Measurements from ENCODE around the gene SHD. TPM values are rescaled to one million over a fixed set of nuclear protein-coding genes. Genes with fewer than 3 reads are reported as not detected.

SHD gene
- total and polyA plus RNA-seq, 3 donors from 2014 or later: 0.16 to 1.8 (median 0.79) TPM

GRCh38 chr19:4324228-4324627 lies 45.2 kb downstream of the SHD start:
- Histone ChIP-seq H3K4me1 (peaks cover 4% of the 10 kb centered on the region), H3K27me3 (no peaks in the 10 kb centered on the region), H3K36me3 (ENCODE audit: low read depth, missing control alignments) (no peaks in the 10 kb centered on the region), H3K27ac (no peak overlapping the region), H3K9me3 (no peaks in the 10 kb centered on the region), H3K4me3 (no peak overlapping the region)
- intact Hi-C loops (cut with DNase I; ENCODE audit: low total_unique reads): no loop called here
- TF ChIP-seq CTCF (IDR thresholded peaks at IDR 0.05): no peak
- no peak for TF ChIP-seq POLR2A (IDR thresholded peaks at IDR 0.05)
- no peak for DNase-seq
- WGBS, 2 donors: 90 to 92% methylated on average over 10 to 12 of the region's 12 CpGs

GRCh38 chr19:4326215-4326836 lies 47.3 kb downstream of the SHD start:
- no peak overlapping the region for H3K27ac ChIP-seq

GRCh38 chr19:4326837-4327251 lies 47.8 kb downstream of the SHD start:
- peaks cover 4% of the 10 kb centered on the region for H3K4me1 ChIP-seq
- H3K36me3 ChIP-seq (ENCODE audit: low read depth, missing control alignments): no peaks in the 10 kb centered on the region
- WGBS, 2 donors: 9 to 27% methylated on average over 26 to 33 of the region's 33 CpGs
- TF ChIP-seq CTCF (IDR thresholded peaks at IDR 0.05) (no peak), POLR2A (IDR thresholded peaks at IDR 0.05) (no peak)
- no peak for DNase-seq
- no peak overlapping the region for H3K4me3 ChIP-seq
- no peak overlapping the region for H3K27ac ChIP-seq
- intact Hi-C loops (cut with DNase I; ENCODE audit: low total_unique reads): no loop called here
- no peaks in the 10 kb centered on the region for H3K9me3 ChIP-seq
- H3K27me3 ChIP-seq: no peaks in the 10 kb centered on the region

More at GRCh38 chr19:4326215-4326836, 47.3 kb downstream of the SHD start:
- intact Hi-C loops (cut with DNase I; ENCODE audit: low total_unique reads): no loop called here
- 46 to 53% methylated on average over 13 of the region's 13 CpGs for WGBS, 2 donors
- Histone ChIP-seq H3K4me1 (peaks cover 4% of the 10 kb centered on the region), H3K36me3 (ENCODE audit: low read depth, missing control alignments) (no peaks in the 10 kb centered on the region), H3K4me3 (no peak overlapping the region), H3K27me3 (no peaks in the 10 kb centered on the region), H3K9me3 (no peaks in the 10 kb centered on the region)
- DNase-seq: no peak
- TF ChIP-seq POLR2A (IDR thresholded peaks at IDR 0.05) (no peak), CTCF (IDR thresholded peaks at IDR 0.05) (no peak)

- H3K36me3 ChIP-seq (ENCODE audit: low read depth, missing control alignments): no peaks in the 10 kb centered on the region
- WGBS, 2 donors: 9 to 13% methylated on average over 9 to 26 of the region's 30 CpGs
- intact Hi-C loops (cut with DNase I; ENCODE audit: low total_unique reads): no loop called here
- H3K27ac ChIP-seq: no peak overlapping the region
- no peaks in the 10 kb centered on the region for H3K9me3 ChIP-seq
- peaks cover 4% of the 10 kb centered on the region for H3K4me1 ChIP-seq
- TF ChIP-seq POLR2A (IDR thresholded peaks at IDR 0.05) (no peak), CTCF (IDR thresholded peaks at IDR 0.05) (no peak)
- H3K27me3 ChIP-seq: no peaks in the 10 kb centered on the region
- DNase-seq: peak; percentile 62
- peak overlapping the region; percentile 46 to 55 for H3K4me3 ChIP-seq
Observed at GRCh38 chr19:4327252-4327876, 48.3 kb downstream of the SHD start.

- peak overlapping the region; percentile 46 to 55 for H3K4me3 ChIP-seq
- WGBS, 2 donors: 7 to 15% methylated on average over 10 to 13 of the region's 13 CpGs
- H3K36me3 ChIP-seq (ENCODE audit: low read depth, missing control alignments): no peaks in the 10 kb centered on the region
- H3K4me1 ChIP-seq: peaks cover 4% of the 10 kb centered on the region
- intact Hi-C loops (cut with DNase I; ENCODE audit: low total_unique reads): no loop called here
- DNase-seq: no peak
- no peak overlapping the region for H3K27ac ChIP-seq
- no peaks in the 10 kb centered on the region for H3K9me3 ChIP-seq
- TF ChIP-seq CTCF (IDR thresholded peaks at IDR 0.05): no peak
- no peak for TF ChIP-seq POLR2A (IDR thresholded peaks at IDR 0.05)
- no peaks in the 10 kb centered on the region for H3K27me3 ChIP-seq
Observed at GRCh38 chr19:4327877-4328242, 48.8 kb downstream of the SHD start.

All from testis (tissue), 3 donors.